GM12878 (cell line): Measurements from ENCODE around the gene CHPF2. TPM values are rescaled to one million over a fixed set of nuclear protein-coding genes. Genes with fewer than 3 reads are reported as not detected.

ENCODE experiments used
- HCFC1 ChIP-seq: fragments of 150-350 bp; IDR thresholded peaks from 2 replicates; pipeline ENCODE4 v1.6.1; 2014; ENCODE audit warnings: low read length
- IKZF1 ChIP-seq: fragments of 450-650 bp; conservative IDR thresholded peaks from 2 replicates; pipeline ENCODE4 v1.6.1; 2017; ENCODE audit warnings: antibody characterized with exemption, mild to moderate bottlenecking
- JUNB ChIP-seq: IDR thresholded peaks from 2 replicates; pipeline ENCODE4 v1.6.1; 2016; ENCODE audit warnings: antibody characterized with exemption, mild to moderate bottlenecking
- NFIC ChIP-seq: IDR thresholded peaks from 2 replicates; pipeline ENCODE4 v1.6.1; 2012; ENCODE audit warnings: low read depth, mild to moderate bottlenecking, inconsistent platforms, low read length, moderate library complexity
- NFXL1 ChIP-seq: fragments of 450-650 bp; IDR thresholded peaks from 2 replicates; pipeline ENCODE4 v1.6.1; 2017; ENCODE audit warnings: antibody characterized with exemption, mild to moderate bottlenecking, borderline replicate concordance
- RELB ChIP-seq: fragments of 450-650 bp; IDR thresholded peaks from 2 replicates; pipeline ENCODE4 v1.6.1; 2017; ENCODE audit warnings: low read depth, mild to moderate bottlenecking, moderate library complexity
- SMAD5 ChIP-seq: IDR thresholded peaks from 2 replicates; pipeline ENCODE4 v1.6.1; 2016; ENCODE audit warnings: antibody characterized with exemption, low read depth
- ZBTB11 ChIP-seq: fragments of 450-650 bp; formaldehyde crosslinking; IDR thresholded peaks from 2 replicates; pipeline ENCODE4 v1.5.0; 2022; ENCODE audit warnings: mild to moderate bottlenecking, missing genetic modification characterization
- polyA plus RNA-seq, 11 experiments: library from polyadenylated mRNA; depleted of rRNA in 4 of 11; unstranded in 6 of 11; stranded (reverse) in 5 of 11; fragments of >200 nt; fragmentation: Nextera tagmentation in 4 of 11; fragmentation: Illumina TruSeq in 1 of 11; extraction: Ambion mirVana in 4 of 11; extraction: Trizol in 1 of 11; gene quantifications; 1 replicate in 1 of 11; 2 replicates in 10 of 11; pipeline versions ENCODE4 v1.2.1 to v1.2.3, GENCODE V29; 2011 to 2016; ENCODE audit warnings: inconsistent platforms in 2 of 11, missing spikeins in 2 of 11, low read depth in 1 of 11
- total RNA-seq, 4 experiments: library from RNA; depleted of rRNA in 3 of 4; stranded (reverse); fragments of >200 nt in 3 of 4; fragmentation: Illumina TruSeq in 1 of 4; extraction: Trizol in 1 of 4; gene quantifications; 2 replicates each; pipeline versions ENCODE4 v1.2.1 to v1.2.3, GENCODE V29; 2013 to 2021

The CHPF2 gene
- total and polyA plus RNA-seq, 10 of the 15 experiments (the other 5 are each of a cell fraction or from before 2014, with no cell fraction given): 0.23 to 33.1 (median 11.5) TPM

DNA sequence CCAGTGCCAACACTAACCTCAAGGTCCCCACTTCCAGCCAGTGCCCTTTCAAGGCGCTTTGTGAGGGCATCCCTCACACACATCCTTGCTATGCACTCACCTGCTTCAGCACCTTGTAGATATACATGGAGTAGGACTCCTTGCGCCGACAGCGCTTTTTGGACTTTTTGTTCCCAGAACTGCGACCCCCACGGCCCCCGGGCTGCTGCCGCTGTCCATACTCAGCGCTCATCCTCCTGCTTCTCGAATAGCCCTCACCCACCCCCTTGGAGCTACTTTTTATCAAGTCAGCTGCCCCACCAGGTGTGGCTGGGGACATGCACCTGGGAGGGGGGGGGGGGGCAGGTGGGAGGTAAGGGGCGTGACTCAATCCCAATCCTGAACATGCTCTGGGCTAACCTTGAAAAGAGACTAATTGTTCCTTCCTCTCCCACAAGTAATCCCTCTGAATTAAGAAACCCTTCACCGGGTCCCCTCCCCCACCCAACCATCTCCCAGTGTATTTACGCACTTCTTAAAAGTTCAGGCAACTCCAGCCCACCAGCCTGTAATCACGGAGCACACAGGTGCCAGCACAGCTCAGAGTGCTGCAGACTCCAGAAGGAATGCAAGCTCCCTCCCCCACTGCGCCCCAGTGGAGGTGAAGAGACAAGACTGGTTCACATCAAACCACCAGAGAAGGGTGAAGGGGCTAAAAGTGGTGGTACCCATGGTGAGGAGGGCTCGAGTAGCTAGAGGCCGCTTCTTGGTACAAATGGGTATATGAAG lies 22.0 kb upstream of the CHPF2 start, which contains the start of gene H2BK1 (continued):
- no peak for TF ChIP-seq HCFC1
- no peak for TF ChIP-seq SMAD5
- TF ChIP-seq ZBTB11 (CRISPR knock-in tag): no peak
- no peak for TF ChIP-seq NFXL1
- TF ChIP-seq RELB: no peak
- no peak for TF ChIP-seq IKZF1
- TF ChIP-seq NFIC: no peak
- TF ChIP-seq JUNB: no peak
